K562 (cell line): Measurements from ENCODE around the gene SNAP23. TPM values are rescaled to one million over a fixed set of nuclear protein-coding genes. Genes with fewer than 3 reads are reported as not detected.

ENCODE experiments used
- ASH1L ChIP-seq: fragments of 450-650 bp; IDR thresholded peaks from 2 replicates; pipeline ENCODE4 v1.6.1; 2018; ENCODE audit warnings: borderline replicate concordance, mild to moderate bottlenecking, low read depth; ENCODE audit not compliant: partially characterized antibody
- EP300 ChIP-seq: IDR thresholded peaks from 2 replicates; pipeline ENCODE4 v1.6.1; 2012; ENCODE audit warnings: low read length, improper control_type of control experiment
- HDGF ChIP-seq: fragments of 450-650 bp; IDR thresholded peaks from 2 replicates; pipeline ENCODE4 v1.6.1; 2016
- HMGN3 ChIP-seq: IDR thresholded peaks from 2 replicates; pipeline ENCODE4 v1.6.1; 2011; ENCODE audit warnings: borderline replicate concordance, low read depth, mild to moderate bottlenecking, mixed read lengths, low read length; ENCODE audit not compliant: insufficient read length; ENCODE audit errors: extremely low read depth
- HNRNPUL1 ChIP-seq: fragments of 200-400 bp; formaldehyde crosslinking; IDR thresholded peaks from 2 replicates; pipeline ENCODE4 v1.6.1; 2017; ENCODE audit warnings: low read length
- KHSRP ChIP-seq: fragments of 450-650 bp; IDR thresholded peaks from 2 replicates; pipeline ENCODE4 v1.6.1; 2017
- NFE2L1 ChIP-seq: fragments of 450-650 bp; IDR thresholded peaks from 2 replicates; pipeline ENCODE4 v1.6.1; 2016; ENCODE audit warnings: missing genetic modification characterization, low read depth, mild to moderate bottlenecking, missing compliant biosample characterization, moderate library complexity, borderline replicate concordance
- PHTF2 ChIP-seq: fragments of 250-450 bp; sonication (Bioruptor Pico); IDR thresholded peaks from 2 replicates; pipeline ENCODE4 v1.5.0; 2021; ENCODE audit warnings: mild to moderate bottlenecking
- RAD21 ChIP-seq, 2 experiments: fragments of 250-450 bp in 1 of 2; fragments of 450-650 bp in 1 of 2; sonication (Bioruptor Pico) in 1 of 2; formaldehyde crosslinking in 1 of 2; IDR thresholded peaks in 1 of 2; conservative IDR thresholded peaks in 1 of 2; 2 replicates each; pipeline versions ENCODE4 v1.4.0 to v1.8.0; 2020 to 2022; ENCODE audit warnings: mild to moderate bottlenecking in 2 of 2, moderate library complexity in 1 of 2
- RBFOX2 ChIP-seq: fragments of 200-400 bp; formaldehyde crosslinking; IDR thresholded peaks from 2 replicates; pipeline ENCODE4 v1.6.1; 2017; ENCODE audit warnings: low read depth, mild to moderate bottlenecking, low read length, moderate library complexity
- SMARCA4 ChIP-seq: fragments of 450-650 bp; IDR thresholded peaks from 2 replicates; pipeline ENCODE4 v1.6.1; 2016
- YBX1 ChIP-seq: fragments of 450-650 bp; IDR thresholded peaks from 2 replicates; pipeline ENCODE4 v1.7.1; 2016; ENCODE audit warnings: mild to moderate bottlenecking
- ZEB2 ChIP-seq: fragments of 450-650 bp; IDR thresholded peaks from 2 replicates; pipeline ENCODE4 v1.6.1; 2016
- ZNF586 ChIP-seq: fragments of 450-650 bp; formaldehyde crosslinking; conservative IDR thresholded peaks from 2 replicates; pipeline ENCODE4 v1.4.0; 2020; ENCODE audit warnings: mild to moderate bottlenecking, moderate library complexity
- polyA plus RNA-seq, 8 experiments: library from polyadenylated mRNA; depleted of rRNA in 4 of 8; stranded (reverse) in 5 of 8; unstranded in 3 of 8; fragments of >200 nt; fragmentation: Nextera tagmentation in 2 of 8; fragmentation: Illumina TruSeq in 1 of 8; extraction: Ambion mirVana in 2 of 8; extraction: Trizol in 1 of 8; gene quantifications; 2 replicates each; pipeline versions ENCODE4 v1.2.1 to v1.2.3, GENCODE V29; 2011 to 2014; ENCODE audit warnings: inconsistent platforms in 1 of 8, missing spikeins in 1 of 8
- total RNA-seq, 7 experiments: library from RNA; depleted of rRNA in 6 of 7; stranded (reverse); fragments of >200 nt in 6 of 7; fragmentation: Illumina TruSeq in 2 of 7; extraction: Trizol in 2 of 7; gene quantifications; 2 replicates each; pipeline versions ENCODE4 v1.2.1 to v1.2.3, GENCODE V29; 2011 to 2021; ENCODE audit warnings: low replicate concordance in 1 of 7
- TF ChIP-seq, protein P1 (sequence below): sonication (generic); formaldehyde crosslinking; IDR thresholded peaks from 2 replicates; pipeline ENCODE4 v1.8.1; 2023; ENCODE audit warnings: mild to moderate bottlenecking, missing genetic modification reagents
- TF ChIP-seq, protein P2 (sequence below): fragments of 450-650 bp; IDR thresholded peaks from 2 replicates; pipeline ENCODE4 v1.6.1; 2016; ENCODE audit warnings: missing biosample characterization, missing genetic modification characterization

SNAP23 gene
- total and polyA plus RNA-seq, 9 of the 15 experiments (the other 6 are each of a cell fraction or from before 2014, with no cell fraction given): 78.9 to 168 (median 117) TPM

DNA sequence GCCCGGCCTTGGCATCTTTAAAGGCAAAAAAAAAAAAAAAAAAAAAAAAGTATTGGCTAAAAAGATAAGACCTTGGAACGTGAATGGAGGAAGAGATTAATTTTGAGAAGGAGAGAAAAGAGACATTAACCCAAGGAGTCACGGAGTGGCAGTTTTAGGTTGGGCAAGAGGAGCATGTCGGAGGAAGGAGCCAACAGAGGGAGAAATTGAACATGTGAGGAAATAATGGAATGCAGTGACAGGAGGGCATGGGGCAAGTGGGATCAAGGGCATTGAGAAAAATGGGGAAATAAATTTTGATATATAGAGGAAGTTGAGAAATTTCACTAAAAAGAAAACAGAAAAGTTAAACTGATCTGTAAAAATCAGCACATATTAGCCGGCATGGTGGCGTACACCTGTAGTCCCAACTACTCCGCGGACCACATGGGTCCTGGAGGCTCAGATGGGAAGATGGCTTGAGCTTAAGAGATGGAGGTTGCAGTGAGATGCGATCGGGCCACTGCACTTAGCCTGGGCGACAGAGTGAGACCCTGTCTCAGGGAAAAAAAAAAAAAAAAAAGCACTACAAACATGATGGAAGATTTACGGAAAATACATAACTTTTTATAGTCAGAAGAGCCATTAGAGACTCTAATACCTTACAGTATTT is 54.4 kb downstream of the SNAP23 start (continued):
- TF ChIP-seq NFE2L1 (no peak), ZEB2 (no peak), ZNF586 (CRISPR knock-in tag) (no peak), YBX1 (no peak), RAD21 (CRISPR knock-in tag; conservative IDR thresholded peaks at IDR 0.05 in 1 of 2, IDR thresholded peaks at IDR 0.05 in 1 of 2) (no peak), KHSRP (no peak), PHTF2 (CRISPR knock-in tag) (no peak), HMGN3 (no peak), ASH1L (no peak), EP300 (no peak), SMARCA4 (0 out of 2 replicates have a peak, but pooled peaks have one; percentile 29), RBFOX2 (peak; percentile 38; the same call in 1 of the 2 replicates), HNRNPUL1 (no peak), HDGF (no peak)
- TF ChIP-seq, protein P1, sequence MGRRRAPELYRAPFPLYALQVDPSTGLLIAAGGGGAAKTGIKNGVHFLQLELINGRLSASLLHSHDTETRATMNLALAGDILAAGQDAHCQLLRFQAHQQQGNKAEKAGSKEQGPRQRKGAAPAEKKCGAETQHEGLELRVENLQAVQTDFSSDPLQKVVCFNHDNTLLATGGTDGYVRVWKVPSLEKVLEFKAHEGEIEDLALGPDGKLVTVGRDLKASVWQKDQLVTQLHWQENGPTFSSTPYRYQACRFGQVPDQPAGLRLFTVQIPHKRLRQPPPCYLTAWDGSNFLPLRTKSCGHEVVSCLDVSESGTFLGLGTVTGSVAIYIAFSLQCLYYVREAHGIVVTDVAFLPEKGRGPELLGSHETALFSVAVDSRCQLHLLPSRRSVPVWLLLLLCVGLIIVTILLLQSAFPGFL (CRISPR knock-in tag): no peak
- TF ChIP-seq, protein P2, sequence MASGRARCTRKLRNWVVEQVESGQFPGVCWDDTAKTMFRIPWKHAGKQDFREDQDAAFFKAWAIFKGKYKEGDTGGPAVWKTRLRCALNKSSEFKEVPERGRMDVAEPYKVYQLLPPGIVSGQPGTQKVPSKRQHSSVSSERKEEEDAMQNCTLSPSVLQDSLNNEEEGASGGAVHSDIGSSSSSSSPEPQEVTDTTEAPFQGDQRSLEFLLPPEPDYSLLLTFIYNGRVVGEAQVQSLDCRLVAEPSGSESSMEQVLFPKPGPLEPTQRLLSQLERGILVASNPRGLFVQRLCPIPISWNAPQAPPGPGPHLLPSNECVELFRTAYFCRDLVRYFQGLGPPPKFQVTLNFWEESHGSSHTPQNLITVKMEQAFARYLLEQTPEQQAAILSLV (tag): no peak
